T-helper 22 cell (primary cell): ENCODE results near the gene RTN4RL1.

Experiments used
- DNase-seq: peaks from one replicate; pipeline ENCODE4 v3.0.0-alpha.2; 2020; ENCODE audit warnings: low read depth

RTN4RL1 gene

DNA sequence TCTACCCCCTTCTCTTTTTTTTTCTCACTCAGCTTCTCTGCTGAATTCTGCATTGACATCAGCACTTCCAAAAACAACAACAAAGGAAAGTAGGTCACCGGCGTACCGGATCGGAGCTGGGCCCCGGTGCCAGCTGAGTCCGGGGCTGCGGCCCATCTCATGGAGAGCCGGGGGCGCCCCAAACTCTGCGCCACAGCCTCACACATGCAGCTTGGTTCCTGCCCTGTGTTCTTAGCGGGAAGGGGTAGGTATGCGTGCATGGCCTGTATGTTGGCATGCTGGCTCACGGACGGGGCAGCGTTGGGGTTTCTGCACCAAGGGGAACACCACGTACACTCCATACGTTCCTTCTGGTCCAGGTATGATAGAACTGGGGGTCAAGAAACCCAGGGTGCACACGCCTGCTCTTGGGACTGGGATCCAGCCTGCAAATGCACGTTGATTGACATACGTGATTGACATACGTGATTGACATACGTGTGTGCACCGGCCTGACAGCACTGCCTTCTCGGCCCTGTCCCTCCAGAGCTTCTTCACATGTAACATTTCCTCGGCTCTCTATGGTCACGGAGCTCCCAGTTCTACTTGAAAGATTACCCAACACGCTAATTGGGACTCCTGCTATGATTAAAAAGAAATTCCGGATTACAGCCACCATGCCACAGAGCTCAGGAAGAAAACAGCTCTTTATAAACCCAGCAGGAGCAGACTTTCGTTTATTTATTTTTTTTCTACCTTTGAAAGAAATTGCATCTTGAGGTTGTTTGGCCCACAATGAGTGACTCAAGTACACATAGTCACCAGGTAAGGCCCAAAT is 106.6 kb downstream of the RTN4RL1 start:
- no peak for DNase-seq

DNA sequence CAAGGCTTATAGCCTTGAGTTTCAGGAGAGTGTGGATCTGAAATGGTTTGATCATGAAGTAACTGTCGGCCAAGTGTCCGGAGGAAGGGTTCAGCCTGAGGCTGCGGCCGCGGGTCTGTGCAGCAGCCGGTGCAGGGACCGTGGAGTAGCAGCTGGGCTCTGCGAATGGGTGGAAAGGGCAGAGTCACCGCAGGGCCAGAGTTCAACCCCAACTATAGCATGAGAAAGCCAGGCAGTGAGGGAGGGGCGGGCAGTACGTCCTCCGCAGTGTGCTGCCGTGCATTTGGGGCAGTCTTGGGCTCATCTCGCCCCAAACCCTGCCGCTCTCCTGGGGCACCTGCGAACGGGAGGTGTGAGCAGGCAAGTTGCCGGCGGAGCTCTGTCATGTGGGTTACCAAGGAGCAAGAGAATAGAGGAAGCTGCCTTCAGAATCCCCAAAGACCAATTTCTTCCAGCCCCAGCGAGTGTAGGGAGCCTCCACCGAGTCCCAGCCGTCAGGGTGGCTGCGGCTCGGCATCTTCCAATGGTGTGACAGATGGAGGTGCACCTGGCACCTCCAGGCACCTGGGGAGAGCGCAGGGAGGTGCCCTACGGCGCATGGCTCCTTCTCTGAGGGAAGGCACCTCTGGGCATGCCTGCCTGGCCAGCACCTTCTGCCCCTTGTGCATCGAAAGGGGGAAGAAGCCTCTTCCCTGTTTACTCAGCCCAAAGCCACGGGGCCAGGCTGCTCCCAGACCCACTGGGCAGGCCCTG is 108.0 kb downstream of the RTN4RL1 start:
- DNase-seq, result no peak

DNA sequence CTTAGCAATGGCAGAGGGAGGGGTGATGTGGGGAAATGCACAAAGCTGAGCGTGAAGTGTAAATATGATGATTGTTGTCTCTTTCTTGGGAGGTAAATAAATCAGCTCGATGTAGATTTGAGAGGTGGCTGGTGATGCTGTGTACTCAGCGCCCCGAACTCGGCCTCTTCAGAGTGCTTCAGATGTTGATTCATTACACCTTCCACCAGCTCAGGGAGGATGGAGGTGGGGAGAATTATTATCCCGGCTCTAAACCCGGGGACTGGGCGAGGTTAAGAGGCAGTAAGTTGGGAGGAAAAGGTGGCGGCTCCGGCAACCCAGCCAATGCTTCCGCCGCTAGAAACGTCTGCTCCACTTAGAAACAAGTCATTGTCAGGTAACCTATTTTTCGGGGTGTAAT is 108.8 kb downstream of the RTN4RL1 start:
- DNase-seq, result no peak

DNA sequence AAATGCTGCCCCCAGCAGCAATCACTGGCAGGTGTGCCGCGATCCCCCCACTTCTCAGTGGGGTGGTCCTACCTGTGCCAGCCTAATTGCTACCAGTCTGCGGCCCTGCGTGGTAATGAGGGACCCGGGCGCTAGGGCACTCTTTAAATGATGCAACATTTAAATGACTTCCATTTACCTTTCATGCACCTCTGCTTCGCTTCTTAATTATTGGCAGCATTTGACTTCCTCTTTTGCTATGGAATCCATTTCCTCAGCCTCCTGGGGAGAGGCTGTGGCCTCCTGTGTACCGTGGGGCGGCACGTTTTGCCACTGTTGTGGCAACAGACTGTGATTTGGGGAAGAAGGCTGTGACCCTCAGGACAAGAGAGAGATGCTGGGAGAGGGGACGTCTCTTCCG is 109.2 kb downstream of the RTN4RL1 start:
- DNase-seq, result no peak

DNA sequence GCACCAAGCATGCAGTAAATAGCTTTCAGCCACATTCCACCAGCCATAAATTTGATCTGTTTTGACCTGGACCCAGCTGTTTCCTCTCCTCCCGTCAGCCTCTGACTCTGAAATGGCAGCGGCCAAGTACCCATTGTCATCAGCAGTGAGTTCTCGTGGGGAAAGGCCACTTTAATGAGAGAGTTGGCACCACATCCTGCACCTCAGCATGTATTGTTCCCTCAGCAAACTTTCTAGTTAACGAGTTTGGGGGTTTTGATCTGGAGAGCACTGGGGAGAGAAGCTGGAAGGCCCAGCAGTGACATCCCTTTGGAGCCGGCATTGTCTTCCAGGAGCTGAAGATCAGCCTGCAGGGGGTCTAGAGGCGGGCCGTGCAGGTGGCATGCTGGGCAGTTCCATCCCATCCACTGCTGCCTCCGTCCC is 110.5 kb downstream of the RTN4RL1 start:
- no peak for DNase-seq

DNA sequence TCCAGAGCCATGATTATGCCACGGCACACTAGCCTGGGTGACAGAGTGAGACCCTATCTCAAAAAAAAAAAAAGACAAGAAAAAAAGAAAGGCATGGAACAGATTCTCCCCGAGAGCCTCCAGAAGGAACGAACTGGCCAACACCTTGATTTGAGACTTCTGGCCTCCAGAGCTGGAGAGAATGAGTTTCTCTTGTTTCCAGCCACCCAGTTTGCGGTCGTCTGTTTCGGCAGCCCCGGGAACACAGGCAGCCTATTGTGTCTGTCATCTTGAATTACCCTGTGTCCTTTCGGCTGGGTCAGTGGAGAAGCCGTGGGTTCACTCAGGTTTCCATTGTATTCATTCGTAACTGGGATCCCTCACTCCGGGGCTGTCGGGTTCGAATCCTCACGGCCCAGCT is 111.4 kb downstream of the RTN4RL1 start:
- DNase-seq, result no peak

DNA sequence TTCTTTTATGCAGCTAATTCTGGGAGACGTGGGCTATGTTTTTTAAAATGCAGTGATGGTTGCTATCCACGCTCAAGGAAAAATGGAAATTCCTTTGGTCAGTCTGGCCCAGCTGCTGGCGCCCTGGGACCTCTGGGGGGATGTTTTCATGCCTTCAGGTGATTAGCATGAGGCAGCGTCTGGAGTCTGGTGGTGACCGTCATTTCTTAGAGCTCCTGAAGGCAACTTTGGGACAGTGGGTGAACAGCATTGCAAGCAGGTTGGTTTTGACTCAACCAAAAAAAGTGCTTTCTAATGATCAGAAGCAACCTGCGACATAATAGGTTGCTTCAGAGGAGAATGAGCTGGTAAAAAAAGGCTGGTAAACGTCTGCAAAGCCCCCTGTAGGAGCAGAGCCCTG is 113.0 kb downstream of the RTN4RL1 start:
- DNase-seq, result no peak

DNA sequence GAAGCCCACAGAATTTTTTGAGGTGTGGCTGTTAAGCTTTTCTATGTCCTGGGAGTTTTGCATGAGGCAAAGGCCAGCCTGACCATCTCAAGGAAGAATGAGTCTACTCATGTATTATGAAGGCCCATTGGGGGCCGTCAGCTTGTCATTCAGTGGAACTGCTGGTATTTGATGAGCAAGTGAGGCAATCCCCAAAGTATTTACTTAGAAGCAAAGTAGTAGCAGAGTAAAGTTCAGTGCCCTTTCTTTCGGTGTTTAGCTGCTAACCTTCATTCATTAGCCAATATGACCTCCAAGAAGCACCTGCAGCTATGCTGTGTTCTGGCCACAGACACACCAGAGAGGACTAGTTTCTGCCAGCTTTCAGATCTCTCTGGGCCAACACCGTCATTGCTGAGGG is 115.1 kb downstream of the RTN4RL1 start:
- DNase-seq, result no peak

DNA sequence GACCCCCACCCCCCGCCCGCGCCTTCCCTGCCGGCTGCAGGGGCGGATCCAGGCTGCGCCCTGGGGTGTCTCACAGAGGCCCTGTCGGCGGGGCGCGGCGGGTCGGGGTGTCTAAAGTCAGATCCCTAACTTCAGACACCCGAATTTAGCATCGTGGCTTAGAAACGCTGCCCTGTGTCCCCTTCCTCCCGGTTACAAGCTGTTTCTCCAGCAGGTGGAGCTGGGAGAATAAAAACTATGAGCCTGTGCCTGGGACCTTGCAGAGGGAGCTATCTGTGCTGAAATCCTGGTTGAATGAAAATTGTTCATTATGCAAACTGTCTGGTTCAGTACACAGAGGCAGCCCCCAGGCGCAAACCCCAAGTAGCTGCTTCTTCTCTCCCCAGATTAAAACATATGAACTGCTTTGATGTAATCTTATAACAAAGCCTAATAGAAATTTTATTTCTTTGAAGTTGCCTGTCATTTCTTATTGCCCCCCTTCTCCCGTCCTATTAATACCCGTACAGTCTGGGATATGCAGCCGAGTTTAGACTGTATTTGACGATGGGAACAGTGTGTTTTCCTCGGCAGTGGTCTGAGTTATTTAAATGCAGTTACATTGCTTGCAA is 116.3 kb downstream of the RTN4RL1 start:
- no peak for DNase-seq

DNA sequence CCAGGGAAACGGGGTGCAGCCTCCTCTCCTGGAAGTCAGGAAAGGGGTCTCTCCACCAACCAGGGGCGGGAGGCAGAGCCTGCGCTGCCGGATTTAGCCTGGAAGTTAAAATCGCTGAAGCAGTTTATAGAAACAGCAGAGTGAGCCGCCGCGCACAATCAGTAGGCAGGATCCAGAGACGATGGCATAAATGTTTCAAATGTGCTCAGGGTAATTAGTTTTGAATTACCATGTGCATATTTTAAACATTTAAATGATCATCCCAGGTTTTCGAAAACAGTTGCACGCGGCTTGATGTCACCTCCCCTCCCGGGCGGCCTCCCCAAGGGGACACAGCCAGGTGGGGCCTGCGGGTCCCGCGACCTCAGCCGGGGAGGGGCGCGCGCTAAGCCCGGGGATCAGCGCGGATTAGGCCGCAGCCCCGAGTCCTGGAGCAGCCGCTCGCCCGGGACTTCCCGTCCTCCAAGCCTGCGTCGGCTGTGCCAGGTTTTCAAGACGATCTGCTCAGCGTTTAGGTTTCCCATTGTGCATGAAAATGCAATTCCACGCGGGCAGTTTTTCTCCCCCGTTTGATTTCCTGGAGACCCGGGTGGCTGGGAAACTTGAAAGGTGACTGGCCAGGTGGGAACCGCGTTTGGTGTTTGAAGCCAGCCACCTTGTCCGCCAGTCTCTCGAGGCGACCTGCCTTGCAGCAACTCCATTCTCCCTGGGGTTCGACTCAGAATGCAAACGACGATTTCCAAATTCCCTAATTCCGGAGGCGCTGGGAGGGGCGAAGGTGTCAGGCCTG is 117.0 kb downstream of the RTN4RL1 start:
- no peak for DNase-seq

DNA sequence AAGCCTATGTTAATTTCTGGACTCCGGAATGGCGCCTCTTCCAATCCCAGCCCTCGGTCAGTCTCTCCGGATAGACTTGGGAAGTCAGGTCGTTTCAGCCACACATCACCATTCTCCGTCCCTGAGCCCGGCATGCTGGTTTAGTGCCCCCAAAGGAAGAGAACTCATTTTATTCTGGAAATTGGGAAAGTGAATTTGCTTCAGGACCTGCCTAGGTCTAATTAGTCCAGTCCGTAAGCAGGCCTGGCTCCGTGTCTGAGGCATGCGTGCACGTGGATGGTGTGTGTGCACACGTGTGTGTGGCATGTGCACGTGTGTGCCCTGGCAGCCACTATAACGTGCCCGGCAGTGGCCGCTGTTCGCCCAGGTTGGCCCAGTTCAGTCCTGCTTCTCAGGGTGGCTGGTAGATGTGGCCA is 117.9 kb downstream of the RTN4RL1 start:
- no peak for DNase-seq

DNA sequence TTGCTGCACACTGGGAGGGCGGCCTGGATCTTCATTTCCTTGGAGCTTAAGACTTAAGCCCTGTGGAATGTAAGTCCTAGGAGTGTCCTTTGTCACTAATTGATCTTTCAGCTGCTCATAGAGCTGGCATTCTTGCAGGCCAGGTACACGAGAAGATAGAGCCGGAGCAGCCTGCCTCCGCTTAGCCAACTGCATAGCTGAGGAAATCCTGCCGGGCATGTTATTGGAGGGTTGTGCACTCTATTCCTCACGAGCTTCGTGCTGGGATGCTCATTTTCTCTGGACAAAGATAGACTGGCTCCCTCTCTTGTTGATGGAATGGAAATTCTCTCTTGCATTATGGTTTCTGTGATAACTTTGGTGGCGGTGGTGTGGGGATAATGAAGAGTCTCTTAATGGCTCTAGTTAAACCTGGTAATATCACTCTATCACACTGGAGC is 118.5 kb downstream of the RTN4RL1 start:
- DNase-seq, result no peak

DNA sequence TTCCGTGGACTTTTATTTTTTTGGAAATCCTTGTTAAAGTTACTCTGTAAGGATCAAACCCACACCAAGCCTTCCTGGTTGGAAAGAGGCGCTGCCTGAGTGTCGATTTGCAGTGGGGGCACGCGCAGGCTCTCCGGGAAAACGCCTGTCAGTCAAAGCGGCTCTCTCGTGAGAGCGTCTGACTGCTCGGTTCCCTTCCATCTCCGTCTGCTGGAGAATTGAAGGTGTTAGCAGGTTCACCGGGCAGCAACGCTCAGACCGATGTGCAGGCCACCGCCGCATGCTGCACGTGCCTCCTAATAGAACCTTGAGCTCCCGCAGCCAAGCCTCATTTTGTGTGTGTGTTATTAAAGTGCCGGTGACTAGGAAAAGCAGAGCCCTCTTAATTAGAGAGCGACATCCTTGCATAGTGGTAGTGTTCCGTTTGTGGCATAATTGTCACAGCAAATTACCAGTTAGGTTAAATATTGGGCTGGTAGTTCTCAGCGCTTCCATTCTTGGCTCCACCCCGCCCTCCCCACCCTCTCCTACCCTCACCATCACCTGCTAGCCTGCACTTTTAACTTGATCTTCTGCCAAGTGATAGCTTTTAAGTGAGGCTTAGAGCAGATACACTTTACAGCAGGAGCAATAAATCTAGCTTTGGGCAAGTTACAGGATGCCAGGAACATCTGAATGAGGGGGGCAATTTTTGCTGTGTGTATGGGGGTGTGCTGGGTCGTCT is 119.8 kb downstream of the RTN4RL1 start:
- no peak for DNase-seq

DNA sequence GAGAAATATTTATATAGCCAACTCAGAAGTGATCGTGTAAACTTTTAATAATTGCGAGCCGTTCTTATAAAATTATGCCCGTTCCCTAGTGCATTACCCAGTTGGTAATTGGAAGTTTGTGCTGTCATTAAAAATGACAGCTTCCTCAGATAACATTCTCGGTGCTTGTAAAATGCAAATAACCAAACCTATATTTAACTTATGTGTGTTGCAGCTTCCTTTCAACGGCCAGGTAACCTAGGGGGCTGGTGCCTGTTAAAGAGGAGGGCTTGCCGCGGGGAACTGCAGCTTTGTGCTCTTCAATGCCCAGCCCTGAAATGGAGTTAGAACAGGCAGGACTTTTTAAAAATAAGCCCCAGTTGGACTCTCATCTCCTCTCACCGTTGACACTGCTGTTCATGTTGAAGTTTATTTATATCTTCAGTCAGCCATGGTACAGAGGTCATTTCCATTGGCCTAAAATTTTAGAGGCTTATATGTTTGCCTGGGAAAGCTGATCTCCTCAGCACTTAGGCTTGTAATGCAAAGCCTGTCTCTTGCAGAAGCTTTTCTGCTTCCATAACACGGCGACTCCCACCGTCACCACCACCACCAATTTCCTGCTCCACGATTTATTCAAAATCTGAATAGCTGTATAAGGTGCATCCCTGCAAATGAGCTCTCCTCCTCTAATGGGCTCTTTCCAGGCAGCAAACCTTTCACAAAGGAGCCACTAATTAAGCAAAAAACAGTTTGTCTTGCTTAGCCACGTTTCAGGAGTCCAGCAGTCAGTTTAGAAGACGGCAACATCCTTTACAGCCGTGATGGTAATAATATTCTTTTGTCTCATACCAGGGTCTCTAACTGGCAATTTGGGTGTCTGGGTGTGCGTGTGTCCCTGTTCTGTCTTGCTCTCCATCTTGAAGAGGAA is 120.6 kb downstream of the RTN4RL1 start:
- DNase-seq, result no peak

DNA sequence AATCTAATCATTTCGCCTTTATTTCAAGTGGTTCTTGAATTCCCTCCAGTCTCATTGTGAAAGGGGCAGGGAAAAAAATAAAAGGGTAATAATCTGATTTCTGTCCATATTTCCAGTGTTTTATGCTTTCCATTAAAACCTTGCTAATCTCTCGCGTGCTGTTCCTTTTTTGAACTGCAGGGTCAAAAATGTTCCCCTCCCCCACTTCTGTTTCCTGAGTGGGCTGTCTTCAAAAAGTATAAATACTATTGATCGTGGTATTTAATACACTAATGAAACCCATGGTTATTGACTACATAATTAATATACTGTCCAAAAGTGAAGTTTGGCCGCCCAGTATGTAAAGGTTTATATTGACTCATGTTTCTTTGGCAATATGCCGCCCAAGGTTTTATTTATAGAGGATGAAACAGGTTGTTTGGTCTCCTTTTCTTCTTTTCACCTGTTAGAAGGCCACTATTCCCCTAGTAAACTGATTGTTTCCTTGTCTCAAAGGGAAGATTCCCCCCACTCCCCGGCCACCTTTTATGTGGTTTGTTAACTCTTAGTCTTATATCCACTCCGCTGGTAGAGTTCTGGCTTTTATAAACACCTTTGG is 125.6 kb downstream of the RTN4RL1 start:
- DNase-seq, result no peak

DNA sequence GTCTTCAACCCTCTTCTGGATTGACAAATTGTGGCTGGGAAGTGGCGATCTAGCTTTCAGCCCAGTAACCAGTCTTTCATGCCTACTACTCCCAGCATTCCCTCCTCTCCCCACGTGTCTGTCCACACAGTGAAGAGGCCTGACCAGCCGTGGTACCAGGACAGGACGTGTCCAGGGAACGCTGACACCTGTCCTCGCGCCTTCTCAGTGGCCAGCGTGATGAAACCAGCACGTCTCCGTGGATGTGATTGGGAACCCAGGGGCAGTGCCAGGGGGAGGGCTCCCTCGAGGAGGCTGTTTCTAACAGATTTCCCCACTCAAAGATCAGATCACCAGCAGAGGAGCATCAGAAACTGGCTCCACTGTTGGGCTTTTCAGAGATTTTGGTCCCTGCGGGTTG is 126.3 kb downstream of the RTN4RL1 start:
- no peak for DNase-seq

DNA sequence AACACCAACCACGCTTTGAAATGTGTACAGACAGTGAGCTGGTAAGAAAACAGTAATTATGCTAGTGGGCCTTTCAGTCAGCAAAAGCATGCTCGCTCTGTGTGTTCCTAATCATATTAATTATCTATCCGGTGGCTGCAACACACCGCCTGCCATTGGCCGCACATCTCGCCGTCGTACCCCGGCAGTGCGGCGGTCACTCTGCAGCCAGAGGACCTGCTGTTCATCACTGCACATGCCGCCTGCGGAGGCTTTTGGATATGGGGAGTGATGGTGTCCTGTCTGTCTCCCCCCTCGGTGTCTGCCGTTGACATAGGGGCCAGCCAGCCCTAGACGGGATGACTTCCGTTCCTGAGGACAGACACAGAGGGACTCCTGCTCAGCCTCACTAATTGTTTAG is 126.8 kb downstream of the RTN4RL1 start:
- DNase-seq, result no peak

DNA sequence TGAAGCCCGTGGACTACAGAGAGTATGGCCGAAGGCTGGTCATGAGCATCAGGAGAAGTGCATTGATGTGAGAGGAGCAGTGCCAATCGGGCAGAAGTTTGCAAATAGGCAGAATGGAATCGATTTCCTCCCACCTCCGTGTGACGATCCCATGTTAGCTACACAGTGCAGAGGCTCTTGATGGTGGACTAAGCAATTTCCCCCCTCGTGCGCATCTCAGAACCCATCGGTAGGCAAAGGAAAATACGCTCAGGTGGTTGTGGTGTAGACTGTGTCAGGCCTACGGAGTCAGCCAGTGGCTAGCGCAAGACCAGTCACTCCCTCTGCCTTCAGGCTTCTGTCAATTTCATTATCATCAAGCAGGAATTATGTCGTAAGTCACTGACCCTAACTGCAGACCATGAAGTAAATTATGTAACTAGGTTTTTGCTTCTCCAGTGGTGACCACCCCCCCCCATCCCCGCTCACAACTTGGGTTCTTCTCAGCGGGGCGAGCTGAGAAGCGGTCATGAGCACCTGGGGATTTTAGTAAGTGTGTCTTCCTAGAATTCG is 128.0 kb downstream of the RTN4RL1 start:
- DNase-seq, result no peak

DNA sequence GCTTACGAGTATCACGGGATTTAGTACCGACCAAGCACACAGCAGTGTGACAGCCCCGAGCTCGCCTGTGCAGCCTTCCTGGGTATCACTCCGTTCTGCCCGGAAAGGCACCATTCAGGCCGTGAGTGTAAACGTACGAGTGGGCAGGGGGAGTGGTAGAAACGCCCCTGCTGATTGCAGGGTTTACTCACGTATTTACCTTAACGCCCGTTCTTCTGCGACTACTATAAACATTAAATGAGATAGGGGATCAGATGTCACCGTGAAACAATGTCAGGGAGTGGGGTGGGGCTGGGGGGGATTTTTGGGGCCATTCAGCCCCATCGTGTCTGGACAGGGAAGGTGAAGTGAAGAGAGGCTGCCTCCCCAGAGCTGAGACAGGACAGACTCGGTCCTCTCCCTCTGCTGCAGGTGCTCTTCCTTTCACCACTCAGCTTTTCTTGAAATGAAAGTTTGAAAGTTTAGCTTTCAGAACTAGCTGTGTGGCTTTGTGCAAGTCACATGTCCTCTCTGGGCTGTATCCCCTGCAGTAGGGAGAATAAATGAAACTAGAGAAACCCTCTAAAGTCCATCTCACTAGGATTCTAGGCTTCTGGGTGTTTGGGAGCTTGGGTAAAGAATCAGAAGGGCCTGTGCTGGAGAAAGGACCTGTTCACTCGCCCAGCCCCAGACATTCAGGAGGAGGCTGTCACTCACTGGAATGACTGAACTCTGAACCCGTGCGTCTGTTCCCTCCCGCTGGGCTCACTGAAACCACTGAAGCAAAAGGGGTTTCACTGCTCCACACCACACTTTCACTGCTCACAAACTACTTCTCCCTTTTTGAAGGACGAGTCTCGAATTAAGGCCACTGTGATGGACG is 128.7 kb downstream of the RTN4RL1 start:
- DNase-seq, result no peak
